Epithelial cell of esophagus (primary cell): ENCODE results near the gene PPP1R9A.

Experiments
- DNase-seq: peaks from one replicate; pipeline ENCODE4 v3.0.0; 2010; ENCODE audit warnings: low read depth
- H3K4me3 ChIP-seq: 2 replicates; pipeline ENCODE4 v1.5.1; 2011; ENCODE audit warnings: mild to moderate bottlenecking, low read length, control low read depth
- CTCF ChIP-seq: IDR thresholded peaks from 2 replicates; pipeline ENCODE4 v1.5.1; 2011; ENCODE audit warnings: low read depth, mild to moderate bottlenecking, low read length, control low read depth, inconsistent platforms; ENCODE audit not compliant: insufficient read depth; ENCODE audit errors: missing control alignments

Gene PPP1R9A

DNA sequence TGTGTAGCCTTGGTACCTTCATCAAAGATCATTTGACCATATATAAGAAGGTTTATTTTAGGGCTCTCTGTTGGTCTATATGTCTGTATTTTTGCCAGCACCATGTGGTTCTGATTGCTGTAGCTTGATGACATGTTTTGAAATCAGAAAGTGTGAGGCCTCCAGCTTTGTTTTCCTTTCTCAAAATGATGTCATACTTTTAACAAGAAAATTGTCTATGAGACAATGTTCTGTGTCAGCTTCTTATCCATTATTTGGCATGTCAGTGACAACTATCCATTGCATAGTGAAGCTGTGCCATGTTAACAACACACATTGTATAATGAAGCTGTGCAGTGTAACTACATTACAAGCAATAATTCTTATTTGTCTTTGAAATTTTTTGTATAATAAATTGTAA, 9.1 kb upstream of the PPP1R9A start:
- TF ChIP-seq CTCF: no peak
- no peak overlapping the region for H3K4me3 ChIP-seq
- DNase-seq: no peak

- no peak for DNase-seq
- TF ChIP-seq CTCF: no peak
- H3K4me3 ChIP-seq: no peak overlapping the region
Measured at GRCh38 chr7:94901981-94902380, 5.4 kb upstream of the PPP1R9A start.

- H3K4me3 ChIP-seq: no peak overlapping the region
- no peak for TF ChIP-seq CTCF
- no peak for DNase-seq
Measured at GRCh38 chr7:94903971-94904370, 3.4 kb upstream of the PPP1R9A start.

GRCh38 chr7:94904982-94905381, 2.4 kb upstream of the PPP1R9A start:
- DNase-seq: no peak
- H3K4me3 ChIP-seq: no peak overlapping the region
- TF ChIP-seq CTCF: no peak

GRCh38 chr7:94906065-94906851, 1.1 kb upstream of the PPP1R9A start:
- no peak overlapping the region for H3K4me3 ChIP-seq
- DNase-seq: no peak
- no peak for TF ChIP-seq CTCF

- TF ChIP-seq CTCF: no peak
- H3K4me3 ChIP-seq: peak overlapping the region; percentile 27
- no peak for DNase-seq
Measured at GRCh38 chr7:94907811-94908322, 473 bp downstream of the PPP1R9A start.
